D721Med (cell line): Measurements from ENCODE around the gene SLC4A1AP.

Experiments
- DNase-seq: peaks from one replicate; pipeline ENCODE4 v3.0.0; 2011; ENCODE audit warnings: low spot score; ENCODE audit not compliant: insufficient read length
- FAIRE-seq: peaks from 2 replicates; lab custom pipeline; 2011; peaks lifted over from hg19 to GRCh38; lab: Jason Lieb, UNC
- TF ChIP-seq, protein P1 (sequence below): IDR thresholded peaks from 2 replicates; pipeline ENCODE4 v1.5.1; 2012; ENCODE audit warnings: mild to moderate bottlenecking, control low read depth; ENCODE audit not compliant: insufficient read depth; ENCODE audit errors: missing control alignments

Gene SLC4A1AP

DNA sequence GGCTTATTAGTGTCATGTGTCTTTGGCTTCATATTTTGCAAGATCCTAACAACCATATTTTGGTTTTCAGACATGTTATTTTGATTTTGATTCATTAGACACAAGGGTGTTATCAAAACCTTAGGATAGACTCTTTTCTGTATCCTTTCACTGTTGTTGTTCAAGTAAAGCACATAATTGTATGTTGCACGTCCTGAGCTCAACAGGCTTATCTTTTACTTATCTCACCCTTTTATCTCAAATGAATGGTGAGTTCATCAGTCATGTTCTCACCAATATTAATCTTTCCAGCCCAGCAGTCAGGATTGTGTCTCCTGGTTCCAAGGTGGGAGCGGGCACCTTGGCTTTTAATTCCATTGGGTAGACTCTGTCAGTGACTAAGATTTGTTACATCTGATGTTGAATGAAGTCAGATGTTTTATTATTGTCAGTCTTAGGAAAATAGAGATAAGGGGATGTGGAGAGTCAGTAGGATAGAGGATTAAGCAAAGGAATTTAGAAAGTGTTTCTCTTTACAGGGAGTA lies 22.9 kb upstream of the SLC4A1AP start:
- FAIRE-seq (peak; percentile 84), DNase-seq (no peak)
- TF ChIP-seq, protein P1, sequence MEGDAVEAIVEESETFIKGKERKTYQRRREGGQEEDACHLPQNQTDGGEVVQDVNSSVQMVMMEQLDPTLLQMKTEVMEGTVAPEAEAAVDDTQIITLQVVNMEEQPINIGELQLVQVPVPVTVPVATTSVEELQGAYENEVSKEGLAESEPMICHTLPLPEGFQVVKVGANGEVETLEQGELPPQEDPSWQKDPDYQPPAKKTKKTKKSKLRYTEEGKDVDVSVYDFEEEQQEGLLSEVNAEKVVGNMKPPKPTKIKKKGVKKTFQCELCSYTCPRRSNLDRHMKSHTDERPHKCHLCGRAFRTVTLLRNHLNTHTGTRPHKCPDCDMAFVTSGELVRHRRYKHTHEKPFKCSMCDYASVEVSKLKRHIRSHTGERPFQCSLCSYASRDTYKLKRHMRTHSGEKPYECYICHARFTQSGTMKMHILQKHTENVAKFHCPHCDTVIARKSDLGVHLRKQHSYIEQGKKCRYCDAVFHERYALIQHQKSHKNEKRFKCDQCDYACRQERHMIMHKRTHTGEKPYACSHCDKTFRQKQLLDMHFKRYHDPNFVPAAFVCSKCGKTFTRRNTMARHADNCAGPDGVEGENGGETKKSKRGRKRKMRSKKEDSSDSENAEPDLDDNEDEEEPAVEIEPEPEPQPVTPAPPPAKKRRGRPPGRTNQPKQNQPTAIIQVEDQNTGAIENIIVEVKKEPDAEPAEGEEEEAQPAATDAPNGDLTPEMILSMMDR: no peak

DNA sequence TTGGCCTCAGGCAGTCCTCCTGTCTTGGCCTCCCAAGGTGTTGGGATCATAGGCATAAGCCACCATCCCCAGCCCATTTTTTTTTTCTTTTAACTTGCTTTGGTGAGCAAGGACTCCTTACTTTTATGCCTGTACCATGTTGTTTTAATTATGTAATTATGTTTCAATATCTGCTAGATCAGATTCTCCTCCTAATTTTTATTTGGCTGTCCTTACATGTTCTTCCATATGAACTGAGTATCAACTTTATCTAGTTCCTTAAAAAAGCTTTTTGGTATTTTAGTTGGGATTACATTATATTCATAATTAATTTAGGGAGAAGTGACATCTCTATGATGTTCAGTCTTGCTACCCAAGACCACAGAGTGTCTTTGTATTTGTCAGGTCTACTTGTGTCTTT lies 18.5 kb upstream of the SLC4A1AP start:
- FAIRE-seq (no peak), DNase-seq (no peak)
- TF ChIP-seq, protein P1: no peak

DNA sequence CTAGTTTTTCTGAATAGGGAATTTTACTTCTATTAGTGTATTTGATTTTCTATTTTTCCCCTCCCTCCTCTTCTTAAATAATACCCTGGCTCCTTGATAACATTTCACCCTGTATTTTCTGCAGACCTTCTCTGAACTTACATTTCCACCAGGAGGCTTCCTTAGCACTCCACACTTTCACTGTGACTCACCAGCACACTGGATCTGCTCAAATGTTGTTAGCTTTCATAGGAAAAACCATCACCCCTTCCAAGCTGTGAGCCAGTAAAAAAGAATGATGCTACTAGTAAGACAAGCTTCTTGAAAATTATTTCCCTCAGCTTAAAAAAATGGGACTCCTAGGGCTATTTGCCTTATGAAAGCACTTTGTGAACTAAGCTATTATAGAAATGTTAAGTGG lies 16.4 kb upstream of the SLC4A1AP start:
- no peak for DNase-seq
- TF ChIP-seq, protein P1: no peak
- no peak for FAIRE-seq

DNA sequence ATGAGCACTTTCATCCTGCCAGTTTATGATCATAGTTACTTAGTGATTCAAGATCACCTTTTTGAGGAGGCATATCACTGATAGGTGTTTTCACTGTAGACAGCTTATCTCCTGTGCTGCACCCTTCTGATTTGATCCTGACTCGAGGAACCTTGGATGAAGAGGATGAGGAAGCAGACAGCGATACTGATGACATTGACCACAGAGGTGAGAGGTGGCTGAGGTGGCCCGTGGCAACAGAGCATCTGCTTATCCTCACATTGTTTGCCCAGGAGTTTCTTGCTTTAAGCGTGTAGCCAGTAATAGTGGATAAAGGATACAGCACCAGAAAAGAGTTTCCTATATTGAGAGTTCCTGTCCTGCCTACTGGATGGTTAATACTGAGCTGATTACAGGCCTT lies 16.0 kb upstream of the SLC4A1AP start:
- FAIRE-seq (no peak), DNase-seq (no peak)
- TF ChIP-seq, protein P1: no peak

DNA sequence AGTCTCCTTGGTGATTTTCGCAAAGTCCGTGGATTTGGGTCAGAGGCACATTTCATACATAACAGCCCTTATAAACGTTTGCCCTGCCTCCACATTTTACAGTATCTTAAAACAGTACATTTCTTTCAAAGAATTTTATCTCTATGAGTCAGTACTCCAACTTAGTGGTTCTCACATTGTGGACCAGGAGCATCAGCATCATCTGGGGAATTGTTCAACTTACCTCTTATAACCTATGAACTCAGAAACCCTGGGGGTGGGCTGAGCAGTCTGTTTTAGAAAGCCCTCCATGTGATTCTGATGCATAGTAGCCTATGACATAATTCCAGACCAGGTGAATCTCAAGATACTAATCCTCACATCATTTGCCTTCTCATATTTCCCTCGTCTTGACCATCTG lies 12.6 kb upstream of the SLC4A1AP start:
- no peak for FAIRE-seq

DNA sequence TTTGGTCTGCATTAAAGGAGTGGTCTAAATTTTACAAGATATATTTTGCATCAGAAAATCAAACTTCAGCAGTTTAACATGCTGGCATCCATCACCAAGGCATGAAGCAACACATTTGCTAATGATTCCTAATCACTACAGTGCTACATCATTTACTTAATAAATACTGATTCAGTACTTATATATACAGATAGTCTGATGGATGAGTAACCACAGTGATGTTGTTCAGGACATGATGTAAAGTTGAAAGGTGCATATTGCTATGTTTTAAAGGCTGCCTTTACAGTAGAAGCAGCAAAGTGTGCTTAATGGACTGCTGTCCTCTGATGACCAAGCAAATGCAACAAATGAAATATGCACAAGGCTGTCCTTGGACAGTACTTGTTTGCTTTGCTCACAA lies 11.3 kb upstream of the SLC4A1AP start:
- DNase-seq: no peak
- TF ChIP-seq, protein P1: no peak

More for the DNA sequence above, 12.6 kb upstream of the SLC4A1AP start:
- TF ChIP-seq, protein P1: no peak
- DNase-seq: no peak

DNA sequence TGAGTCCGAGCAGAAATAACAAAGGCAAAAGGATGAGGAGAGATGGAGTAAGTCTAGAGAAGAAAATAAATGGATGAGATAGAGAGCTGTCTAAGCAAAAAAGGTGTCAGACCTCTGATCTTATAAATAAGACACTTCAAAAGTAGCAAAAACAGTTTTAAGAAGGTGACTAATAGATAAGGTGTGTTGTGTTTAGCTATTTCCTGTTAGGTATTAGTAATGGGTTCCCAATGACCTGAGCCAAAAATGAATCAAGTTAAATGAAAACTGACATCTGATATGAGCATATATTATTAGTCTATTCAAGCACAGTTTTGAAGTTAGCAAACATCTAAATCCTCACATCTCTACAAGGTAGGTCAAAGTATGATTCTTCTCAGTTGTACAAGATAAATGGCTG lies 10.9 kb upstream of the SLC4A1AP start:
- TF ChIP-seq, protein P1: no peak
- FAIRE-seq: no peak
- no peak for DNase-seq

More for the DNA sequence above, 11.3 kb upstream of the SLC4A1AP start:
- FAIRE-seq: no peak
